ENCODE results near the gene AQP3.
"Not testable (repeated sequence)": the region's sequence is repeated elsewhere in the genome, so short reads cannot be mapped to it uniquely, and the experiment has no call there.

Gene AQP3

DNA sequence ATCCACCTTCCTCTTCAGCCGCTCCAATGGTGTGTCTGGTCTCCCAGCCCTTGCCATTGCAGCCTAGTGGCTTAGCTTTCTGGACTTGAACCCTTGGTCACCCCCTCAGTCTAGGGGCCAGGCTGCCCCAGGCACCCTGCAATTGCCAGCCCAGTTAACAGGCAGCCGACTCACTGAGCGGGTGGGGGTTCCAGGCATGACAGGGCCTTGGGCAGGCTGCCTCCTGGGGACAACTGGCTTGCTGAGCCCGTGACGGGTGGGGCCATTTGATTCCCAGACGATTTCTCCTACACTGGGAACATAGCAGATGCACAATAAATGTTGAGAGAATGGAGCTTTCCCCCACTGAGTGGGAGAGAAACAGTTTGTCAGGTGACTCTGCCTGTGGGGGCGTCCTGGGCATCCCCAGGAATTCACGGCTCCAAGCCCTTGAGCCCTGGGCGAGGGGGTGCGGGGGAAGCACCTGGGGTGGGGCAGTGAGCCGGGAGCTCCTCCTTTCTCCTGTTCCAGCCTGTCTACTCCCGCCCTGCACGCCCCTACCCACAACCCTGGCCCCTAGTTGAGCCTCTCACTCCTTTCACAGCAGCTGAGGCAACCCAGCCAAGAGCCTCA, 32.4 kb downstream of the AQP3 start:
- DNase-seq (ENCODE audit: low read depth, low spot score), result no peak

DNA sequence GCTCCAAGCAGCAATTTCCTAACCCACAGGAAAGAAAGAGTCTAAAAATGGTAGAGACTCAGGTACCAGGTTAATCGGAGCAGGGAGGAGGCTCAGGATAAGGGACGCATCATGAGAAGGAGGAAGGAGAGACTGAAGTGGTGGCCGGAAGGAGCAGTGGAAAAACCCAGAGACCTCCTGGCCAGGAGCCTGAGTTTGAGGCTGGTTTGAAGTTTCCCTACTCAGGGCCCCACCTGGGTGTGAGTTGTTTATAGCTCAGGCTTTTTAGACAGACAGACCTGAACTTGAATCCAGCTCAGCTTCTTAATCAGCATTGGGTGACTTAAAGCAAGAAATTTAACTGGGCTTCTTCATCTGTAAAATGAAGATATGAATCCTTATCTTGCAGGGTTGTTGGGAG, 33.1 kb downstream of the AQP3 start:
- no peak for DNase-seq (ENCODE audit: low read depth, low spot score)

DNA sequence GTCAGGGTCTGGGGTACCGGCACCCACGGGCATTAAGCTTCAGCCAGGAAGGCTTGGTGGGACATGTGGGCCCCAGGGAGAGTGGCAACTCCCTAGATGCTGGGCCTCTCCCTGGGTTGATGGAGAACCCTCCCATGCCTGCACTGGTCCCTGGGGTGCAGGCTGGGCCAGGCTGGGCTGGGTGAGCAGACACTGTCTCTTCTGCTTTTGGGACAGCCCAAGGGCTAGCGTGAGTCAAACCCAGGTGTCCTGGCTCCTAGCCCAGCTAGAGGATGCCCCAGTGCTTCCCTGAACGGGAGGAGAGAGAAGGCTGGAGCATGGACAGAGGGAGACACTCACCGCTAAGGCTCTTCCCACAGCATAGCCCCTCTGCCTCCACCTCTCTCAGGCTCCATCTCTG, 39.3 kb downstream of the AQP3 start:
- DNase-seq (ENCODE audit: low read depth, low spot score), result no peak

DNA sequence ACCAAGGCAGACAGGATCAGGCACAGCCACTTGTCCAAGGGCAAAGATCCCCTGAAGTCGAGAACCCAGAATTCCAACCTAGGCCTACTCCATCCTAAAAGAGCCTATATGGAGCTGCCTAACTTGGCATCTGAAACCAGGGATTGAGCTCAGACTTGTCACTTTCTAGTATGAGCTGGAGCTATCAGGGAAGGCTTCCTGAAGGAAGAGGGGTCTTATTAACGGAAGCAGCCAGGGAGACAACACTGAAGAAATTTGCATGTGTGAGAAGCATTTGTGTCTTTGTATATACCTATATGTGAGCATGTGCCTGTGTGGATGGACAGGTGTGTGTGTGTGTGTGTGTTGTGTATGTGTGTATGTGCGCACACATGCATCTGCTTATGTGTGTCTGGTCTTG, 40.3 kb downstream of the AQP3 start:
- DNase-seq (ENCODE audit: low read depth, low spot score), result no peak

DNA sequence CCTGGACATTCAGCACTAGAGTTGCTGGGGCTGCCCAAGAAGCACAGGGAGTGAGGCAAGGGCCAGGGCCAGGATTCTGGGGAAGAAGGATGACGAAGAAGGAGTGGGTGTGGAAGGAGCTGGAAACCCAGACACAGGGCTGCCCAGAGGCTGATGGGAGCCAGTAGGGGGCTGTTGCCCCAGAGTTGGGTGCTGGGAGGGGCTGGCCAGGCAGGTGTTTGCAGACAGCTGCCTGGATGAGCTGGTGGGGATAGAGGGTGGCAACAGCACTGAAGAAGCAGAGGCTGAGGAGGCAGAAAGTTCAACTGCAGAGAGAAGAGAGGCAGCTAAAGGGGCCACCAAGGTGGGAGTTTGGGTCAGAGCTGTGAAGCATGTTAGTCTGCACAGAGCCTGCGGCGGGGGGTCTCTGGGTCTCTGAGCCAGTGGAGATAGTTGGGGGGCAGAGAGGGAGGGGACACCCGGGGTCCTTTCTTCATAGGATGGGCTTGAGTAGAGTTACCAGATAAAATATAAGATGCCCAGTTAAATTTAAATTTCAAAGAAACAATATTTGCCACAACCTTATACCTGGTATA, 42.5 kb downstream of the AQP3 start:
- DNase-seq (ENCODE audit: low read depth, low spot score), result no peak

DNA sequence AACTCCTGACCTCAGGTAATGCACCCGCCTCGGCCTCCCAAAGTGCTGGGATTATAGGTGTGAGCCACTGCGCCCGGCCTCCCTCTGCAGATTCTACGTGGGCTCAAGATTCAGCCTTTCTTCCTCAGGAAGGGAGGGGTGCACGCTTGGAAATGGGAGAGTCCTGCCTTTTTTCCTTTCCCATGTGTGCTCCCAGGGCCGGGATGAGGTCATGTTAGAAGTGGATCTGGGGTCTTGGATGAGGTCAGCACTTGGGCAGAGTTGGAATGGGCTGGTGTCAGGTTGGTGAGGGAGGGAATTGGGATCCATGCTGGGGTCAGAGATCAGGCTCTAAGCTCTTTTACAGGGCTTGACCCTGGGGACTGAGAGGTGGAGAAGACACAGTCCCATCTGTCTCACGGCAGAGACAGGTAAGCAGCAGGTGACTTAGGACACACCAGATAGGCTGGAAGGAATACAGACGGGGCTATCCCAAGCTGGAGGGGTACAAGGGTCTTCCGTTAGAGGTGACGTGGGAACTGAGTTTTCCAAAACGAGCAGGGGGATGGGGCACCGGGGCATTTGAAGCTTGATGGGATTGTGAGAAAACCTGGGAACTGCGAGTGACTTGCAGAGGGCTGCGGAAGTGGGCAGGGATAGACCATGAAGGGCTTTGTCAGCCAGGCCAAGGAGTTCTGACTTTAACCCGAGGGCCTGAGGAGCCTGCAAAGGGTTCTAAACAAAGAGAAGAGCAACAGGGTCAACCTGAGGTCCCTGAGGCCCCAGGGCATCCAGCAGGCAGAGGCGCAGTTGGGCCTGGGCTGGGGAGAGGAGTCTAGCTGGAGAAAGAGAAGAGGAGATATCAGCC, 43.2 kb downstream of the AQP3 start:
- DNase-seq (ENCODE audit: low read depth, low spot score), result no peak

DNA sequence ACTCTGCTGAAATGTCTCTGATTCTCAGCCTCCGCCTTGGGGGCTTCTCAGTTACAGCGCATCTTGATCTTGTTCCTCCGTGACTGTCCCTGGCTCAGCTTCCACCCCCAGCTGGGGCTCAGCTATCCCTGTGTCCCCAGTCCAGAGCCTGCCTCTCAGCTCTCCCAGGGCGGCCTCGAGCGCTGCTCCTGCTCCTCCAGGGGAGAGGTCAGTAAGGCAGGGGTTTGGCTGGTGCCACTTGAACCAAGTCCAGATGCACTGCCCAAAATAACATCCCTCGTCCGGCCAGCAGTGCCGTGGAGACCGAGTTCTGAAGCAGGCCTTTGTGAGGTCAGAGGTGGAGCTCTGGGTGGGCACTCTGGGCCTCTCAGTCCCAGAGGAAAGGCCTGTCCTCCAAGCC, 45.0 kb downstream of the AQP3 start, which contains the start of gene AQP7:
TSS of gene AQP7 (minus strand) at position 198 of the 400 bp plus-strand sequence. CDS start 1,306 bp downstream, outside the sequence.
- DNase-seq (ENCODE audit: low read depth, low spot score), result not testable (repeated sequence)

DNA sequence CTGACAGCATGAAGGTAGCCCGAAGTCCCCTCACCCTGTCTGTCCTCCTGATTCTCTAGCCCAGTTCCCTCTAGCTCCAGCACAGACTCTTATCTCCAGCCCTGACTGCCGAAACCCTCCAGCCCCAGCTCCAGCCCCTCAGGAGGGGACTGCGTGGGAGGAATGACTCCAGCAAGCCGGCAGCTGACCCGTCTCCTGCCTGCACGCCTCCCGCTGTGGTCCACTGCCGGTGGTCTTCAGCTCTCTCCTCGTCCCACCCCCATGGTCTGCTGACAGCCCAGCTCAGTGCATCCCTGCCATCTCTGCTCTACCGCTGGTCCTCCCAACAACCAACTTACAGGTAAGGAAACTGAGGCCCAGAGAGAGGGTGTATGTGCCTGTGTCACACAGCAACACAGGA, 45.6 kb downstream of the AQP3 start:
- not testable (repeated sequence) for DNase-seq (ENCODE audit: low read depth, low spot score)

DNA sequence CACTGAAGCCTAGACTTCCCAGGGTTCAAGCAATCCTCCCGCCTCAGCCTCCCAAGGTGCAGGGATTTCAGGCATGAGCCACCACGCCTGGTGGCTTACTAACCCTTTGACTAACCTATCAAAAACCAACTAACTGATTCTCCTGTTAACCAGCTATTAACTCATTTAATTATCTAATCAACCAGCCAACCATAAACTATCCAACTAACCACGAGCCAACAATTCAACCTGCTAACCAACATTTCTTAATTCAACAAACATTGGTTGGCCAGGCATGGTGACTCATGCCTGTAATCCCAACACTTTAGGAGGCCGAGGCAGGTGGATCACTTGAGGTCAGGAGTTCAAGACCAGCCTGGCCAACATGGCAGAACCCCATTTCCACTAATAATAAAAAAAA, 48.3 kb downstream of the AQP3 start:
- DNase-seq (ENCODE audit: low read depth, low spot score), result not testable (repeated sequence)

DNA sequence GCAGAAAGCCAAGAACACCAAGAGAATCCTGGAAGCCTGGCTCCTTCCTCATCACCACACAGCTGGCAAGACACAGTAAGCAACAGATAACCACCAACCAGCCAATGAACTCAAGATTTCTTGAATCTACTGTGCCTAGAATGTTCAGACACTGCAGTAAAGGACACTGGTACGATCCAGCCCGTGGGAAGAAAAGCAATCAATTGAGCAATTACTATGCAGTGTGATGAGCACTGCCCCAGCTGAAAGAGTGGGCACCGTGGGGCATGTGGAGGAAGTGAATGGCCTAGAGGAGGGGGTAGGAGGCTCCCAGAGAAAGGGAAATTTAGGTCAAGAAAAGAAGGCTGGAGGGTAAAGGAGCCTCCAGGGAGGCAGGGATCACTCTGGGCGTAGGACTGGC, 49.6 kb downstream of the AQP3 start:
- not testable (repeated sequence) for DNase-seq (ENCODE audit: low read depth, low spot score)

DNA sequence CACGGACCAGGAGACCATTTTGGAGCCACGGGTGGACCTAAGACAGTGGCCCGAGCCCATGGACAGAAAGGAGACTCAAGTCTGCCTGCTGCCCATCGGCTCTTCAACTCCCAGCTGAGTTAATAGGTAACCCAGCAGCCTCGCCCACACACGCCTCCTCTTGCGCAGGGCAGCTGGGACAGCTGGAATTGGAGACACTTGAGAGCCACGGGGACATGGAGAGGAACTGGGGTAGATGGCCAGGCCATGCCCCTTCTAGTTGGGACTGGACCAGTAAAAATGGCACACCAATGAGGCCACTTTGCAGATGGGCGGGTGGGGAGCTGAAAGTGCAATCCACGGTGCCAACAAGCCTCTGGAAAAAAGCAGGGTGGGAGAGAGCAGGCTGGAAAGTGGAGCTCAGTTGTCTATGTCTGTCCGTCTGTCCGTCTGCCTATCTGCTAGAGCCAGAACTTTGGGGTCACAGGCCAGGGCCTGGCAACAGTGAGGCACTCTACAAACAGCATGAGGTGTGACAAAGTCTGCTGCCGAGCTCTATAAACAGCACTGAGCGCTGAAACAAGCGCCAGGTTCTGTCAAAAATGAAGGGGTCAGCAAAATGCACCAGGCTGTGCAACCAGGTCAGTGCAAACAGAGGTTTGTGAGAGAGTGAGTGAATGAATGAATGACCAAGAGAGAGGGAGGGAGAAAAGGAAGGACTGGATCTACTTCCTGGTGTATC, 52.1 kb downstream of the AQP3 start:
- DNase-seq (ENCODE audit: low read depth, low spot score), result not testable (repeated sequence)

DNA sequence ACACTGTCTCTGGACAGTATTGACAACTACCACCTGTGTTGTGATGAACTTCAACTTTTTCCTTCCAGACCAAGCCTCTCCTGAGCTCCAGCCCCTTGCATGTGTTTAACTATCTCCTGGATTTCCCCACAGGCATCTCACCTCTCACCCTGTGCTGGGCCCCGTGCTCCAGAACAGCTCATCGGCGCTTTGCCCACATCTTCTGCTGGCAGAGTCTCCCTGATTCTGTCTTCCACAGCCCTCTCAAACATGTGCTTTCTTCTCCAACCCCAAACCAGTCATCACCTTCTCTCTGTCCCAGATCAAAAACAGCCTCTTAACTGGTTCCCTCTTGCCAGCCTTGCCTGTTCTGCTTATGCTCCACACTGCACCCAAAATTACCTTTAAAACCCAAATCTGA, 53.4 kb downstream of the AQP3 start:
- not testable (repeated sequence) for DNase-seq (ENCODE audit: low read depth, low spot score)

DNA sequence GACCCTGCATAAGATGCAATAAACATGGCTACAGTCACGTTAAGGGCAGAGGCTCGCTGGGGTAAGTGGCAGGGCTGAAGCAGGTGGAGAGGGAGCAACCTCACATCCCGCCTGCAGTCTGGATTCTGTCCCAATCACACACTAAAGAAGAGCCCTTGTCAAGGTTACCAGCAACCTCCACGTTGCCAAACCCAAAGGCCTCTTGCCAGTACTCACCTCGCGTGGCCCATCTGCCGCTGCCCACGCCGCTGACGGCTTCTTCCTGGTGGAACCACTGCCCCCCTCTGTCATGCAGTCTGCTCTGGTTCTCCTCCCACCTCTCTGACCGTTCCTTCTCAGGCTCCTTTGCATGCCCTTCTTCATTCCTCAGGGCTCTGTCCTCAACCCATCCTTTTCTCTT, 53.8 kb downstream of the AQP3 start:
- DNase-seq (ENCODE audit: low read depth, low spot score), result no peak

DNA sequence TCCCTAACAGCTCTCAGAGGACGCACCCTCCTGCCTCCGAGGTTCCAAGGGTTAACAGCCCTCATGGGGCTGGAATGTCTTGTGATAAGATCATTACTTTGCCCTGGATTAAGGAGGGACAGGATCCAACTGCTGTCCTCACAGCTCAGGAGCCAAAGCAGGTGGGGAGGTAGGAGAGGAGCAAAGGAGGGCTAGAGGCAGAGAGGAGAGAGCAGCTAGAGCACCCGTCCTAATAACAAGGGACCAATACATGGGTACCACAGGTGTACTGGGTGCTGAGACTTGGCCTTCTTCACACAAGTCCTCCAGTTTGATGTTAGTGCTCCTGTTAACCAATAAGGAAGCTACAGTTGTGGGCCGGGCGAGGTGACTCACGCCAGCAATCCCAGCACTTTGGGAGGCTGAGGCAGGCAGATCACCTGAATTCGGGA, 54.8 kb downstream of the AQP3 start:
- DNase-seq (ENCODE audit: low read depth, low spot score), result not testable (repeated sequence)
